SJCRH30 (cell line): ENCODE results near the gene CCDC112. TPM values are rescaled to one million over a fixed set of nuclear protein-coding genes. Genes with fewer than 3 reads are reported as not detected.
"Not testable (repeated sequence)": the region's sequence is repeated elsewhere in the genome, so short reads cannot be mapped to it uniquely, and the experiment has no call there.

Experiments used
- DNase-seq, 2 experiments: peaks; one replicate each; pipeline ENCODE4 v3.0.0-alpha.2; 2015 to 2020
- H3K27ac ChIP-seq: fragments of 250-450 bp; sonication (Bioruptor Pico); 2 replicates; pipeline ENCODE4 v1.5.1; 2020; ENCODE audit warnings: mild to moderate bottlenecking, moderate library complexity
- H3K27me3 ChIP-seq: fragments of 250-450 bp; sonication (Bioruptor Pico); 2 replicates; pipeline ENCODE4 v1.5.1; 2020; ENCODE audit warnings: mild to moderate bottlenecking, moderate library complexity
- H3K36me3 ChIP-seq: fragments of 250-450 bp; sonication (Bioruptor Pico); 2 replicates; pipeline ENCODE4 v1.5.1; 2020; ENCODE audit warnings: mild to moderate bottlenecking, moderate library complexity
- H3K4me1 ChIP-seq: fragments of 250-450 bp; sonication (Bioruptor Pico); 2 replicates; pipeline ENCODE4 v1.5.1; 2020; ENCODE audit warnings: mild to moderate bottlenecking, moderate library complexity
- H3K4me3 ChIP-seq: fragments of 250-450 bp; sonication (Bioruptor Pico); 2 replicates; pipeline ENCODE4 v1.5.1; 2020; ENCODE audit warnings: mild to moderate bottlenecking, moderate library complexity
- H3K9me3 ChIP-seq: fragments of 250-450 bp; sonication (Bioruptor Pico); replicated peaks from 2 replicates; pipeline ENCODE4 v1.5.1; 2020; ENCODE audit warnings: mild to moderate bottlenecking, moderate library complexity
- total RNA-seq: library from RNA; depleted of rRNA; stranded (reverse); fragments of >200 nt; shearing (Covaris generic); gene quantifications from 2 replicates; pipeline ENCODE4 v1.2.3, GENCODE V29; 2014

CCDC112 gene
- total RNA-seq, 1 experiment from 2014 or later = 7.4 TPM

DNA sequence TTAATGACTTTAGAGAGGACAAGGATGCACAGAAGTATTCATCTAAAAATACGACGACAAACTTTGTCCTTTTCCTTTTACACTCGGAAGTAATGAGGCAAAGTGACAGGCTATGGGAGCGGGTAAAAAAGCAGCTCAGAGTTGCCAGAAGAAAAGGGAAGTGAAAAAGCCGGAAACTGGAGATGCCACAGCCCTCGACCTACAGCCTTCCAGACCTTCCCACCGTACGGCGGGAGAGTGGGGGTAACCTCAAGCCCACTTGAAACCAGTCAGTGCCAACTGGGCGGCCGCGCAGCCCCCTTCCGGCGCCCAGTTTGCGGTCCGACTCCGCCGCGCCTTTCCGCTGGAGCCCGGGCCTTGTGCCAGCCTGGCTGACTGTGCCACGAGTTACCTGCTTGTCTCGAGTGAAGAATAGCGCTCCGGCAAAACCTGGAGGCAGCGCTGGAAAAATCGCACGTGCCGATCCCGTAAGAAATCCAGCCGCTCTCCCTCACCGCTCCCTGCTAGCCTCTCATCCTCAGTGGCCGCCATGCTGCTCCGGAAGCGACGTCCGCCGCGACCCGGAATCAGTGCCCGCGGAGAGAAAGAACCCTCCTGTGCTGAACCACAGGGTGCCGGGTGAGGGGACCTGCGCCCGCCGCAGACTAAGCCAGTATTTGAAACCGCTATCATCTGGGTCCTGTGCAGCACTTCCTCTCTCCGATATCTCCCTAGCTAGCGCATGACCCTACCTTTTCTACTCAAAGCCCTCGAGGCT is 34.0 kb downstream of the CCDC112 start, which contains the start of gene PGGT1B:
Gene PGGT1B (minus strand): TSS at position 557 of the 757 bp plus-strand sequence. CDS start 26 bp downstream, at position 531.
- Histone ChIP-seq H3K27me3 (no peaks in the 10 kb centered on the region), H3K4me1 (peaks cover 3% of the 10 kb centered on the region; the same call in 1 of the 2 replicates), H3K36me3 (no peaks in the 10 kb centered on the region), H3K4me3 (peak within 1 kb of the TSS; percentile 90), H3K27ac (peak within 1 kb of the TSS; percentile 85), H3K9me3 (no peaks in the 10 kb centered on the region)
- peak; percentile 86 to 88 for DNase-seq

DNA sequence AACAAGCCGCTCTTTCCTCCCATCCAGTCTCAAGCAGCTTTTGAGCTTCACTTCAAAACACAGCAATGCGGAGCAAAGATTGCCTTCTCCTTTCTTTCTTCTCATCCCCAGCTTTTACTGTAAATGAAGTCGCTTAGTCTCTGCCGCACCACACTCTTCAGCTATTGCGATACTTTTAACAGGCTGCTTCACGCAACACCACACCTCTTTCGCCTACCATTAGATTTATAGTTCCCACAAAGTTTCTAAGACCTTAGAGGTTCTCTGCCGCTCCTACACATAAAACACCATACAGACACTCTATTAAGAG is 34.5 kb downstream of the CCDC112 start:
- peak overlapping the region; percentile 90 for H3K4me3 ChIP-seq
- H3K9me3 ChIP-seq = no peaks in the 10 kb centered on the region
- H3K27me3 ChIP-seq = no peaks in the 10 kb centered on the region
- H3K36me3 ChIP-seq = no peaks in the 10 kb centered on the region
- peak in 1 of 2 experiments; percentile 29 for DNase-seq
- peak overlapping the region; percentile 85 for H3K27ac ChIP-seq
- peaks cover 3% of the 10 kb centered on the region; the same call in 1 of the 2 replicates for H3K4me1 ChIP-seq

DNA sequence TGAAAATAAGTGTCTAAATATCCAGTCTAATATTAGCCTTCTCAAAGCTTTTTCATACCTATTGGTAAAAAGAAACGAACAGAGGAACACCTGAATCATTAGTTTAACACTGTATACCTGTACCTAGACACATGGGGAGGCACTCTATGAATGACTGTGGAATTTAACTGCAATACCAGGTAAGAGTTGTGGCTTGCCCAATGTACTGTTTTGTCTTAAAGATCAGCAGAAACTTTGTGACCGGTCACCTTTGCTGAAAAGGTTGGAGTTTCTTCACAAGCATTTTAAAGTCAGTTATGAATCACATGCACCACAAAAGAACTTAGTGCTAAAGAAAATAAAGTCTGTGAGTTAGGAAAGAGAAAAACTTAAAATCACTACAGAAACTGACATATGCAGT is 36.2 kb downstream of the CCDC112 start:
- no peak for DNase-seq
- peaks cover 3% of the 10 kb centered on the region; the same call in 1 of the 2 replicates for H3K4me1 ChIP-seq

DNA sequence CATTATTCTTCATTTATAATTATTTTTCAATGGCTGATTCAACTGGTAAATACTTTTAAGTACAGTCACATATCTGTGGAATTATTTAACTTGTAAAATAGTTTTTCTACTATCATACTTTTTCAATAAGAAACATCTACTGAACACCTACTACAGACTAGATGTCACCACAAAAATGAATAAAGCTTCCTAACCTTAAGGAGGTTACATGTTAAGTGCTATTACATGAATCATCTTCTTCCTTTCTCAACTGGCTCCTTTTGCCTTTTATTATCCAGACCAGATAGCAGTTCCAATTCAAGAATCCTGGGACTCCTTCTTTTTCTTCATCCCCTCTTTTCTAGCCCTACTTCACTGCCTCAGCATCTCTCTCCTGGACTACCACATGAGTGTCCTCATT is 38.5 kb downstream of the CCDC112 start:
- Histone ChIP-seq H3K36me3 (peaks cover 1% of the 10 kb centered on the region; the same call in 1 of the 2 replicates), H3K4me3 (no peak overlapping the region), H3K4me1 (no peaks in the 10 kb centered on the region), H3K9me3 (no peaks in the 10 kb centered on the region), H3K27me3 (no peaks in the 10 kb centered on the region), H3K27ac (no peak overlapping the region)
- DNase-seq = no peak

More for the DNA sequence above, 36.2 kb downstream of the CCDC112 start:
- H3K36me3 ChIP-seq = no peaks in the 10 kb centered on the region
- H3K27me3 ChIP-seq = no peaks in the 10 kb centered on the region
- no peak overlapping the region for H3K4me3 ChIP-seq
- no peak overlapping the region for H3K27ac ChIP-seq
- H3K9me3 ChIP-seq = no peaks in the 10 kb centered on the region

DNA sequence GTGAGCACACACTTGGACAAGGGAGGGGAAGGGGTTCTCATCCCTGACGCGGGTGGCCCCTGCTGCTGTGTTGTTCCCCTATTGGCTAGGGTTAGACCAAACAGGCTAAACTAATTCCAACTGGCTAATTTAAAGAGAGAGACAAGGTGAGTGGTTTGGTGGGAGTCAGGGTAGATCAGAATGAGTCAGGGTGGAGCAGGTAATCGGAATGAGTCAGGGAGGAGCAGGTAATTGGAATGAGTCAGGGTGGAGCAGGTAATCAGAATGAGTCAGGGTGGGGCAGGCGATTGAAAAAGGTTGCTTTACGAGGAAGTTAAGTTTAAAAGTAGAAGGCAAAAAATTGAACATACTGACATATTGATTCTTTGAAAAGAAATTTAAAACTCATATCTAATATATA is 47.1 kb downstream of the CCDC112 start:
- not testable (repeated sequence) for H3K4me3 ChIP-seq, H3K27ac ChIP-seq, H3K9me3 ChIP-seq, H3K36me3 ChIP-seq, H3K4me1 ChIP-seq, H3K27me3 ChIP-seq, DNase-seq

DNA sequence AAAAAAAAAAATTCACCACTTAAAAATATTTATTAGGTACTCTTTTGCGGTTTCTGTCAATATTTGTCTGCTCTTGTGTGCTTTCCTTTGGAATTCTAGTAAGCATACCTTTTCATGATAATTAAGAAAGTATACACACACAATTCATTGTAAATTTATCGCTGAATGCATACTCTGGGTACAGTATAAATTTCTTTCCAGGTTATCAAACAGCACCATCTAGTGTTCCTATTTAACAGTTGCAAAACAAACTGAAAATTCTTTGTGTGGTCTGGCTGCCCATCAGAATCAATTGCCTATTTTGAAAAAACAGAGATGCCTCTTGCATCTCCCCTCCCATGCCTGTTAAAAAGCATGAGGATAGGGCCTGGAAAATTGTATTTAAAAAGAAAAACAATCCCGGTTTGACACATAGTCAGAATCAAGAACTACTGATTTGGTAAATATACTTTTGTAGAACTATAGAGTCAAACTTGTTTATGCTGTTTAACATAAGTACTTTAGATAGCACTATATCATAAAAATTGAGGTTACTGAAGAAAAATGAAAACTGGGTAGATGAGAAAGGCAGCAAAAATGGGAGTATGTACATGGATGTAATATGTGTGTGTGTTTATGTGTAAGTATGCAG is 50.0 kb downstream of the CCDC112 start:
- no peak overlapping the region for H3K4me3 ChIP-seq
- no peaks in the 10 kb centered on the region for H3K4me1 ChIP-seq
- peak in 1 of 2 experiments; percentile 61 for DNase-seq
- H3K9me3 ChIP-seq = no peaks in the 10 kb centered on the region
- H3K36me3 ChIP-seq = peaks cover 7% of the 10 kb centered on the region
- no peaks in the 10 kb centered on the region for H3K27me3 ChIP-seq
- H3K27ac ChIP-seq = no peak overlapping the region

DNA sequence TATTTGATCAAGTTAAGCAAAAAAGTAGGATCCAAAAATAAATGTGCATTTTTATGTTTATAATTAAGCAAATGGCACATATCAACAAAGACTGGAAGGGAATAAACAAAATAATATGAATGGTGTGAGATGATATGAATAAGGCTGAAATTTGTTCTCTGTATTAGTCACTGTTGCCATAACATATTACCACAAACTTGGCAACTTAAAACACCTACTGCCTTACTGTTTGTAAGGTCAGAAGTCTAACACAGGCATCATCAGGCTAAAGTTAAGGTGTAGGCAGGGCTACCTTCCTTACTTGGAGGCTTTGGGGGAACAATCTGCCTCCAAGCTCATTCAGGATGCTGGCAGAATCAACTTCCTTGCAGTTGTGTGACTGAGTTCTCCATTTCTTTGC is 53.0 kb downstream of the CCDC112 start:
- H3K27me3 ChIP-seq = no peaks in the 10 kb centered on the region
- H3K4me3 ChIP-seq = no peak overlapping the region
- no peaks in the 10 kb centered on the region for H3K4me1 ChIP-seq
- H3K9me3 ChIP-seq = no peaks in the 10 kb centered on the region
- no peak for DNase-seq
- peaks cover 16% of the 10 kb centered on the region for H3K36me3 ChIP-seq
- no peak overlapping the region for H3K27ac ChIP-seq

DNA sequence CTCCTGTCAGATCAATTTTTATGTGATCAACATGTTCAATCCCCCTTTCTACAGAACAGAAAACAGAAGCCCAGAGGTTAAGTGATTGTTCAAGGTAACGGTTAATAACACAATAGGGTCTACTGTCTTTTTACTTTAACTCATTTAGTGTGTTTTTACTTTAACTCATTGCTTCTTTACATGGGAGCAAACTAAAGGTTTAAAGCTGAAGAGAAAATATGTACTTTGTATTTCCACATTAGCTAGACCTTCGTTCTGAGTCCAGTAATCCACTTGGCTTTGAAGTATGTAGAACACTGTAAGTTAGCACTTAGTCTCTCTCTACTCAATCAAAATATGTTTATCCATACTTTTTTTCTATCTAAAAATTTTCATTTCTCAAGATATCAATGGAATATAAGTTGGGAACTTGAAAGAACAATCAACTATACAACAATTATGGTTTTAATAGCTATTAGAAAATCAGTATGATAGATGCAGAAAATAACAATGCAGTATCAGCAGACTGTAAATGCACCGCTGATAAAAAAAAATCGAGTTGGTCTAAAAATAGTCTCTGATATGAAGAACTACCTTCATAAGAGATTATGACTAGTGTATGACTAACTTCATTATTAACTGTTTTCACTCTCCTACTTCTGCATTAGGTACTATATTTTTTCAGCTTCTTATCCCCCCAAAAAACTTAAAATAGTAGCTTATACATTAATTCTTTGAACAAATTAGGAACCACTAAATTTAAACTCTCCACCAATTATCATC is 54.4 kb downstream of the CCDC112 start:
- no peak for DNase-seq
- Histone ChIP-seq H3K4me3 (no peak overlapping the region), H3K27ac (no peak overlapping the region), H3K36me3 (peaks cover 22% of the 10 kb centered on the region), H3K27me3 (no peaks in the 10 kb centered on the region), H3K9me3 (no peaks in the 10 kb centered on the region), H3K4me1 (no peaks in the 10 kb centered on the region)

DNA sequence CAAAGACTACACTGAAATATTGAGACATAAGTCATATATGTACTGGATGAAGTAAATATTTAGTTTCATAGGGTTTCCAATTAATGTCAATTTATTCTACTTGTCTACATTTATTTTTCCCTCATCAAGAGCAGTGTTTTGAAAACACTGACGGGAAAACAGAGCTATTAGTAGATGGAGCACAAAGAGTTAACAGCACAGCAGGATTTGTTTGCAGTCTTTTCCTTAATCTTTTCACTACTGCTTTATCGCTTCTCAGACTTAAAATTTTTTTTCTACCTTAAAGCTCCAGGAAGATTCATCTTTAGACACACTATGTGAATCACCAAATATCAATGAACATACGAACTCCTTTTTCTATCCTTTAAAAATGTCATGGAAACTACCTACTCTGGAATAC is 59.4 kb downstream of the CCDC112 start:
- Histone ChIP-seq H3K27me3 (no peaks in the 10 kb centered on the region), H3K4me1 (no peaks in the 10 kb centered on the region), H3K9me3 (no peaks in the 10 kb centered on the region), H3K4me3 (no peak overlapping the region), H3K27ac (no peak overlapping the region), H3K36me3 (peaks cover 21% of the 10 kb centered on the region)
- DNase-seq = no peak

DNA sequence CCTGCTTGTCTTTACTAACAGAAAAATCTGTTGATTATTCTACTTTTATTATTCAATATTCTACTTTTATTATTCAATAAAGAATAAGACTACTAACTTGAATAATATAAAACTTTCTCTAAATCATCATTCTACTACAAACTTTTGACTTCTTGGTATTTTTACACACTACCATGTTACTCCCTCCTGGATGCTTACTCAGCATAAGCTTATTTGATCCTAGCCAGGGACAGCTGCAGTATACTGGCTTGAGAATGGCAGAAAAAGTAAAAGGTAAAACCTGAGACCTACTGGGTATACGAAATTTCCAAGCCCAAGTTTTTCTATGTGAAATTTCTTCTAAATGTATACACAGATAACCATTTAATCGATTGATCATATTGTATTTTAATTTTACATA is 59.9 kb downstream of the CCDC112 start:
- H3K4me1 ChIP-seq = no peaks in the 10 kb centered on the region
- H3K9me3 ChIP-seq = no peaks in the 10 kb centered on the region
- H3K36me3 ChIP-seq = peaks cover 21% of the 10 kb centered on the region
- H3K27me3 ChIP-seq = no peaks in the 10 kb centered on the region
- no peak for DNase-seq
- no peak overlapping the region for H3K27ac ChIP-seq
- H3K4me3 ChIP-seq = no peak overlapping the region

DNA sequence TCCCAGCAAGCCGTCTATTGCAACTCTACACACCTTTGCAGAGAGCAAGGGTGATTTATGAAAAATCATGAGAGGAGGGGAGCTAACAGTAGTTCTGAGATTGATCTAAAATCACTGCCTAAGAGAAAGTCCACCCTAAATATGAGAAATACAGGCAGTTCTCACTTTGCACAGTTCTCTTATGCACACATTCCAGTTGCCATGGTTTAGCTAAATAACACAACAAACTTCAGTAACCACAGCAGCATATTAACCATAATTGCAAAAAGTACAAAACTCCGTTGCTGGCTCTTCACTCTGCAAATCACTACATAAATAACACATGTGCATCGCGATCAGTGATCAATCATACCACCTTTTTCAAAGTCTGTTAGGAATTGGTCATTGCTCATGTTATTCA is 64.9 kb downstream of the CCDC112 start:
- H3K4me1 ChIP-seq = no peaks in the 10 kb centered on the region
- no peaks in the 10 kb centered on the region for H3K9me3 ChIP-seq
- H3K27ac ChIP-seq = no peak overlapping the region
- no peaks in the 10 kb centered on the region for H3K27me3 ChIP-seq
- peaks cover 17% of the 10 kb centered on the region for H3K36me3 ChIP-seq
- no peak for DNase-seq
- no peak overlapping the region for H3K4me3 ChIP-seq

DNA sequence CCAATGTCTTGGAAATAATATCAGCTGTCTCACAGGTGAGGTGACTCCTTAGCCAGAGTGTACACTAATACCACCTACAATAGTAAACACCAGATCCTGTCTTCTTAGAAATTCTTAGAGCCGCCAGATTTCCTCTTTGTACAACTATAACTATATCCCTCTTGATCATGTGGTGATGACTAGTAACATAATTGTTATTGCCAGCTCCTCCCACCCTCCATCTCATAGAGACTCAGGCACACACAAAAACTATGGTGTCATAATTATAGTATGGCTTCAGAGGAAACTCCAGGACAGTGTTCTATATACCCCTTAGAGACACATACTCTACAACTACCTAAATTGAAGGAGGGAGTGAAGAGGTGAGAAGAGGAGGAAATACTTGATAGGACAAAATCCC is 66.8 kb downstream of the CCDC112 start:
- Histone ChIP-seq H3K27me3 (no peaks in the 10 kb centered on the region), H3K9me3 (no peaks in the 10 kb centered on the region), H3K36me3 (peaks cover 18% of the 10 kb centered on the region), H3K4me3 (no peak overlapping the region), H3K27ac (no peak overlapping the region), H3K4me1 (no peaks in the 10 kb centered on the region)
- no peak for DNase-seq

DNA sequence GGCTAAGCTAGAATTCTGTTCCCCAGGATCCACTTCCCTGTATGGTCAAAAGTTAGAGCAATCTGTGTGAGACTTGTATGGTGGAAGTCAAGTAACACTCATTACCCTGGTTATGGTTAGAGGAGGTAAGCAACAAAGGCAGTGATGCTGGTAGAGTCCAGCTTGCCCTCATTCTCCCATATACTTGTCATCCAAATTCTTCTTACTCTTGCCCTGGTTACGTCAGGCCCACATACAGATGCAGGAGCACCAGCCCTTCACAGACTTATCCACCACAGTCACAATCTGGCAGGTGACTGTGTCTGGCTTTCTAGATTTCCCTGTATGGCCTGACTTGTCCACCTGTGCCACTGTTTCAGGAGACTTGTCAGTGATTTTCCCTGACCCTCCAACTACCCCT is 69.2 kb downstream of the CCDC112 start:
- no peak overlapping the region for H3K27ac ChIP-seq
- H3K36me3 ChIP-seq = peaks cover 26% of the 10 kb centered on the region
- H3K27me3 ChIP-seq = no peaks in the 10 kb centered on the region
- H3K4me3 ChIP-seq = no peak overlapping the region
- no peaks in the 10 kb centered on the region for H3K9me3 ChIP-seq
- peak in 1 of 2 experiments; percentile 2 for DNase-seq
- H3K4me1 ChIP-seq = no peaks in the 10 kb centered on the region
